K562 treated with DMSO at 1 percent for 48 hours (cell line): ENCODE results near the gene TSPAN15. TPM values are rescaled to one million over a fixed set of nuclear protein-coding genes. Genes with fewer than 3 reads are reported as not detected.

Source experiments
- total RNA-seq: library from RNA; unstranded; fragments of 300-600 nt; gene quantifications from 2 replicates; pipeline ENCODE4 v1.2.3, GENCODE V29; 2022; ENCODE audit warnings: low replicate concordance; ENCODE audit errors: extremely low read depth

Gene TSPAN15
- total RNA-seq: not detected in 2 replicates

DNA sequence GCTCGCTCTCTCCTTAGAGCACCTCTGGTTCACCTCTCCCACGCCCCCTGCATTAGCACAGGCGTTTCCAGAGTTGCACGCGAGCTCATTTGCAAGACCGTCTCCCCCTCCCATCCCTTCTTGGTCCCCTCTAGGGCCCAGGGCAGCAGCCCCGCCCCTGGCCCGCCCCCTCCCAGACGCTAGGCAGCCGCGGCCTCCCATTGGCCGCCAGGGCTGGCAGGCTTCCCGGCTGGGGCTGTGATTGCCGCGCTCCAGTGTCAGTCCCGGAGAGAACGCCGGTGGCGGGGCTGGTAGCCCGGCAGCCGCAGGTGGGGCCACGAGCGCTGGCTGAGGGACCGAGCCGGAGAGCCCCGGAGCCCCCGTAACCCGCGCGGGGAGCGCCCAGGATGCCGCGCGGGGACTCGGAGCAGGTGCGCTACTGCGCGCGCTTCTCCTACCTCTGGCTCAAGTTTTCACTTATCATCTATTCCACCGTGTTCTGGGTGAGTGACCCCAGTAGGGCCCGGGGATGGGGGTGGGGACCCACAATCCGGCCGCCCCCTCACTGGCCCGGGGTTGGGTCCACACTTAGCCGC, at the start of gene TSPAN15:
TSPAN15 (plus strand) TSS at position 257 of the 575 bp plus-strand sequence; CDS start at position 387, 130 bp downstream.

DNA sequence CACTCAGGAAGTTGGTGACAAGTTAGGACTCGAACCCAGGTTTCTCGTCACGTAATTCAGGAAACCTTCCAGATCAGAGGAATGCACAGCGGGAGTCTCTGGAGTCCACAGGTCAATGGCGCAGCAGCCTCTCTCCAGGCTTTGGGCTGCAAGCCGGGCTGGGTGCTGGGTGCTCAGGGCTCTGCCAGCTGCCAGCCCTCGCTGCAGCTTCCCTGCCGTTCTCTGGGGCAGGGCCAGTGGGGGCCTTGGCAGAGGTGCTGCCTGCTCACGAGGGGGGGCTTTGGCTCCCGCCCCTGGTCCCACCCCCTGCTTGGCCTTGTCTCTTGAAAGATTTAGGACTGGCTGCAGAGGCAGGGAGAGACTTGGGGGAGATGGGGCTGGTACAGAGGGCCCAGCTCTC, 34.6 kb upstream of the TSPAN15 start, which contains the start of gene TACR2:
TACR2 (minus strand) TSS at position 224 of the 400 bp plus-strand sequence. CDS start 595 bp downstream, outside the sequence.

Other genes starting within 250 kb of the TSPAN15 start
- gene HKDC1, start 231.1 kb upstream of the TSPAN15 start, total RNA-seq: not detected in 2 replicates
- gene HK1, start 173.0 kb upstream of the TSPAN15 start, total RNA-seq: not detected in 2 replicates
- gene TACR2, start 34.5 kb upstream of the TSPAN15 start, total RNA-seq: not detected in 2 replicates
- gene NEUROG3, start 122.0 kb downstream of the TSPAN15 start, total RNA-seq: not detected in 2 replicates
- not detected in 2 replicates for gene FAM241B, start 178.8 kb downstream of the TSPAN15 start, total RNA-seq